Tibial nerve (tissue), 4 donors: Measurements from ENCODE around the gene B3GAT3. TPM values are rescaled to one million over a fixed set of nuclear protein-coding genes. Genes with fewer than 3 reads are reported as not detected.
"Not testable (repeated sequence)": the region's sequence is repeated elsewhere in the genome, so short reads cannot be mapped to it uniquely, and the experiment has no call there.

ENCODE experiments used
- DNase-seq, 2 donors: peaks; one replicate each; pipeline ENCODE4 v3.0.0-alpha.2; 2019; ENCODE audit warnings: low spot score in 2 of 2
- H3K27ac ChIP-seq, 4 donors: fragments of 200-600 bp; sonication (generic) in 3 of 4; one replicate each; pipeline ENCODE4 v1.5.1; 2017 to 2019; ENCODE audit warnings: mild to moderate bottlenecking in 1 of 4
- H3K27me3 ChIP-seq, 2 donors: fragments of 200-600 bp; sonication (generic) in 1 of 2; one replicate each; pipeline versions ENCODE4 v1.5.1 to v1.6.0; 2017 to 2019
- H3K36me3 ChIP-seq, 3 donors: fragments of 200-600 bp; sonication (generic); one replicate each; pipeline ENCODE4 v1.5.1; 2018 to 2019
- H3K4me1 ChIP-seq, 4 donors: fragments of 200-600 bp; sonication (generic) in 3 of 4; one replicate each; pipeline ENCODE4 v1.5.1; 2017 to 2019
- H3K4me3 ChIP-seq, 4 donors: fragments of 200-600 bp; sonication (generic) in 3 of 4; one replicate each; pipeline ENCODE4 v1.5.1; 2017 to 2019; ENCODE audit warnings: mild to moderate bottlenecking in 1 of 4, moderate library complexity in 1 of 4
- H3K9me3 ChIP-seq, 4 donors: fragments of 200-600 bp; sonication (generic) in 3 of 4; one replicate each; pipeline ENCODE4 v1.5.1; 2017 to 2019
- CTCF ChIP-seq, 5 experiments: fragments of 200-600 bp in 3 of 5; fragments of 450-650 bp in 2 of 5; sonication (generic) in 3 of 5; IDR thresholded peaks; one replicate each; pipeline ENCODE4 v1.5.1; 2016 to 2019; ENCODE audit warnings: antibody characterized with exemption in 5 of 5, mild to moderate bottlenecking in 3 of 5, moderate library complexity in 2 of 5
- EP300 ChIP-seq, 2 donors: sonication (generic); formaldehyde crosslinking; IDR thresholded peaks; one replicate each; pipeline ENCODE4 v1.6.1; 2017; ENCODE audit warnings: antibody characterized with exemption in 2 of 2, mild to moderate bottlenecking in 1 of 2
- POLR2A ChIP-seq, 2 donors: fragments of 450-650 bp; IDR thresholded peaks; one replicate each; pipeline ENCODE4 v1.6.1; 2017; ENCODE audit warnings: antibody characterized with exemption in 2 of 2, mild to moderate bottlenecking in 2 of 2, moderate library complexity in 2 of 2
- WGBS, 2 donors: methylation state at CpG; one replicate each; pipeline ENCODE4 v1.1.5; 2018; 5-methylcytosine and 5-hydroxymethylcytosine counted together
- total RNA-seq, 4 donors: library from RNA; depleted of rRNA; stranded (reverse); fragments of >200 nt; gene quantifications; one replicate each; pipeline ENCODE4 v1.1.0, GENCODE V29; 2016

B3GAT3 gene
- total RNA-seq, 4 donors from 2014 or later: 35.4 to 60.3 (median 50.7) TPM

DNA sequence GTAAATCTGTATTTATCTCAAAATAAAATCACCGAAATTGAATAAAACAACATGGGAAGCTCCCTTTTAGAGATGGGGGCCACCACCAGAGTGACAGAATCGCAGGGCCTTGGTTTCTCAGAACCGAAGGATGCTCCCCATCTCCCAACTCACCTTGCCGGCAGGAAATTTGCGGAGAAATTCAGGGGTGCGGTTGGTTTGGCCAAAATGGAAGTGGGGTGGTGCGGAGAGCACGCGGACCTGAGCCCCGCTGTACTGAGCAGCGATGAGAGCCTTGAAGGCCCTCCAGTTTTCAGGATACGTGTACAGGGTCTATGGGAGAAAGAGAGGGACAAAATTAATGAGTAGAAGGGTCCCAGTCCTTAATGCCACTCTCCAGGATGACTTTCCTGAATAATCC is 49.4 kb downstream of the B3GAT3 start:
- DNase-seq: no peak
- peak overlapping the region; percentile 69 to 89 (median 77) for H3K27ac ChIP-seq
- H3K36me3 ChIP-seq: peaks cover 0 to 75% (median 25%) of the 10 kb centered on the region in 3 donors
- H3K4me1 ChIP-seq: peaks cover 0 to 64% (median 24%) of the 10 kb centered on the region in 4 donors
- H3K27me3 ChIP-seq: no peaks in the 10 kb centered on the region
- H3K4me3 ChIP-seq: peak overlapping the region; percentile 59 to 92 (median 88)
- H3K9me3 ChIP-seq: no peaks in the 10 kb centered on the region
- 78 to 80% methylated on average over 12 of the region's 12 CpGs for WGBS, 2 donors
- TF ChIP-seq CTCF (IDR thresholded peaks at IDR 0.05) (no peak), POLR2A (IDR thresholded peaks at IDR 0.05) (no peak)

- 92 to 96% methylated on average over 5 of the region's 5 CpGs for WGBS, 2 donors
These were observed 50.3 kb downstream of the B3GAT3 start for GRCh38 chr11:62571493-62571892.

GRCh38 chr11:62570903-62571302 is 50.9 kb downstream of the B3GAT3 start:
- WGBS, 2 donors: 89 to 92% methylated on average over 5 of the region's 5 CpGs
- peaks cover 0 to 75% (median 34%) of the 10 kb centered on the region in 3 donors for H3K36me3 ChIP-seq
- not testable (repeated sequence) for DNase-seq

More at GRCh38 chr11:62571493-62571892, 50.3 kb downstream of the B3GAT3 start:
- Histone ChIP-seq H3K36me3 (peaks cover 0 to 75% (median 29%) of the 10 kb centered on the region in 3 donors), H3K4me1 (peaks cover 0 to 55% (median 24%) of the 10 kb centered on the region in 4 donors), H3K27ac (peak overlapping the region in 2 of 4 donors; percentile 17 to 89)
- not testable (repeated sequence) for DNase-seq, H3K27me3 ChIP-seq, H3K4me3 ChIP-seq, H3K9me3 ChIP-seq

GRCh38 chr11:62569611-62570010 is 52.2 kb downstream of the B3GAT3 start:
- Histone ChIP-seq H3K4me1 (peaks cover 0 to 44% (median 12%) of the 10 kb centered on the region in 4 donors), H3K27me3 (no peaks in the 10 kb centered on the region), H3K27ac (no peak overlapping the region), H3K9me3 (no peaks in the 10 kb centered on the region), H3K36me3 (peaks cover 0 to 80% (median 39%) of the 10 kb centered on the region in 3 donors), H3K4me3 (no peak overlapping the region)
- DNase-seq: no peak
- WGBS, 2 donors: 71 to 77% methylated on average over 1 of the region's 1 CpG
- no peak for TF ChIP-seq POLR2A (IDR thresholded peaks at IDR 0.05)
- no peak for TF ChIP-seq CTCF (IDR thresholded peaks at IDR 0.05)
- TF ChIP-seq EP300 (IDR thresholded peaks at IDR 0.05): no peak

More at GRCh38 chr11:62570903-62571302, 50.9 kb downstream of the B3GAT3 start:
- H3K4me3 ChIP-seq, H3K9me3 ChIP-seq, H3K27me3 ChIP-seq: not testable (repeated sequence)
- peaks cover 0 to 54% (median 24%) of the 10 kb centered on the region in 4 donors for H3K4me1 ChIP-seq
- peak overlapping the region in 1 of 4 donors; percentile 89 for H3K27ac ChIP-seq

DNA sequence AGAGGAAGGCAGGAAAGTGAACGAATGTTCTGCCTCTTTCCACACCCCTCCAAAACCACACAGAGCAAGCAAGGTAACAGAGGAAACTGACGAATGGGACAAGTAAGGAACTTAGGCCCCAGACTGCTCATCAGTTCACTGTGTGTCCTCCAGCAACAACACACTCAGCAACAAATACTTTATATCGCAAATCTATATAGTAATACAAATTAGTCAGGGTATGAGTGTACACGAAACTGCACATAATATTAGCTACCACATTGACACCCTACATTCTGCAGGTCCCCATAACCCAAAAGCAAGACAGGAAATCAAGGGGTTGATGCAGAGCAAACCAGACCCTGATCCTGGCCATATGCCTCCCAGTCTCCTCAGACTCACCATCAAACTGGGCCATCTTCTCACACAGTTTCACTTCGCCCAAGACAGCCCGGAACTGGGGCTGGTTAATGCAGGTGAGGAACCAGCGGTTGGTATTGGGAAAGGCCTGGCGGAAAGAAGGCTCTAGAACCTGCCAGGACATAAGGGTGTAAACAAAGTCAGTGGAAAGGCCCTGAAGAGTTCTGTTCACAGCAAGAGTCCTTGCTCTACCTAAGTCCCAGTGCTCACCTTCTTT is 54.7 kb downstream of the B3GAT3 start:
- WGBS, 2 donors: 82 to 83% methylated on average over 8 of the region's 8 CpGs
- Histone ChIP-seq H3K27ac (no peak overlapping the region), H3K9me3 (no peaks in the 10 kb centered on the region), H3K4me3 (no peak overlapping the region), H3K27me3 (no peaks in the 10 kb centered on the region), H3K4me1 (peaks cover 0 to 46% (median 4%) of the 10 kb centered on the region in 4 donors), H3K36me3 (peaks cover 0 to 100% (median 40%) of the 10 kb centered on the region in 3 donors)
- no peak for DNase-seq
- TF ChIP-seq CTCF (IDR thresholded peaks at IDR 0.05): no peak
- TF ChIP-seq POLR2A (IDR thresholded peaks at IDR 0.05): no peak
- TF ChIP-seq EP300 (IDR thresholded peaks at IDR 0.05): no peak

- no peak for DNase-seq
- Histone ChIP-seq H3K27me3 (no peaks in the 10 kb centered on the region), H3K9me3 (no peaks in the 10 kb centered on the region), H3K27ac (no peak overlapping the region), H3K36me3 (peaks cover 0 to 97% (median 32%) of the 10 kb centered on the region in 3 donors), H3K4me1 (peaks cover 0 to 38% (median under 1%) of the 10 kb centered on the region in 4 donors), H3K4me3 (no peak overlapping the region)
- TF ChIP-seq CTCF (IDR thresholded peaks at IDR 0.05) (no peak), EP300 (IDR thresholded peaks at IDR 0.05) (no peak), POLR2A (IDR thresholded peaks at IDR 0.05) (no peak)
- 84 to 91% methylated on average over 8 of the region's 8 CpGs for WGBS, 2 donors
These were observed 55.5 kb downstream of the B3GAT3 start for GRCh38 chr11:62566247-62566646.
